ENCODE data around the gene GRK4. TPM values are rescaled to one million over a fixed set of nuclear protein-coding genes. Genes with fewer than 3 reads are reported as not detected.
"Not testable (repeated sequence)": the region's sequence is repeated elsewhere in the genome, so short reads cannot be mapped to it uniquely, and the experiment has no call there.

The GRK4 gene
- total RNA-seq, 4 donors from 2014 or later, result 0.95 to 17.3 (median 1.5) TPM

DNA sequence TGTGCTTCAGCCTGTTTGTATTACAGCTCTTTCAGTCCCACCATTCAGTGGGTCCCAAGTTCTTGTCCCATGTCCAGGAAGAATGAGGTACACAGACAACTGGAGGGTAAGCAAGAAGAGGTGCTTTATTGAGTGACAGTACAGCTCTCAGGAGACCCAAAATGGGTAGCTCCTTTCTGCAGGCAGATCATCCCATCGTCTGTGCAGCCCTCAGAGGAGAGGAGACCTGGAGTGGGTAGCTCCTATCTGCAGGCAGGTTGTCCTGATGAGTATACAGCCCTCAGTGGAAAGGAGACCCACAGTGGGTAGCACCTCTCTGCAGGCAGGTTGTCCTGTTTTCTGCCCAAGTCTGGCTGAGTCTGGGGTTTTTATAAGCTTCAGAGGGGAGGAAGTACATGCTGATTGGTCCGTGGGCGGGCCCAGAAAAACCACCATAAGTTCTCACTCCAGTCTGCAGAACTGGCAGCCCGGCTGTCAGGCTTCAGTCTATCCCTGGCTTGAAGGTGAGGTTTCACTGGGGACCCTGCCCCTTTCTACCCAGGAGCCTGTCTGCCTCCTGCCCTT, 18.0 kb downstream of the GRK4 start:
- Histone ChIP-seq H3K36me3 (no peaks in the 10 kb centered on the region), H3K27me3 (no peaks in the 10 kb centered on the region), H3K4me1 (no peaks in the 10 kb centered on the region), H3K27ac (no peak overlapping the region), H3K9me3 (peaks cover 0 to 18% (median 2%) of the 10 kb centered on the region in 4 donors), H3K4me3 (no peak overlapping the region)
- DNase-seq, result no peak
- TF ChIP-seq, protein P1, sequence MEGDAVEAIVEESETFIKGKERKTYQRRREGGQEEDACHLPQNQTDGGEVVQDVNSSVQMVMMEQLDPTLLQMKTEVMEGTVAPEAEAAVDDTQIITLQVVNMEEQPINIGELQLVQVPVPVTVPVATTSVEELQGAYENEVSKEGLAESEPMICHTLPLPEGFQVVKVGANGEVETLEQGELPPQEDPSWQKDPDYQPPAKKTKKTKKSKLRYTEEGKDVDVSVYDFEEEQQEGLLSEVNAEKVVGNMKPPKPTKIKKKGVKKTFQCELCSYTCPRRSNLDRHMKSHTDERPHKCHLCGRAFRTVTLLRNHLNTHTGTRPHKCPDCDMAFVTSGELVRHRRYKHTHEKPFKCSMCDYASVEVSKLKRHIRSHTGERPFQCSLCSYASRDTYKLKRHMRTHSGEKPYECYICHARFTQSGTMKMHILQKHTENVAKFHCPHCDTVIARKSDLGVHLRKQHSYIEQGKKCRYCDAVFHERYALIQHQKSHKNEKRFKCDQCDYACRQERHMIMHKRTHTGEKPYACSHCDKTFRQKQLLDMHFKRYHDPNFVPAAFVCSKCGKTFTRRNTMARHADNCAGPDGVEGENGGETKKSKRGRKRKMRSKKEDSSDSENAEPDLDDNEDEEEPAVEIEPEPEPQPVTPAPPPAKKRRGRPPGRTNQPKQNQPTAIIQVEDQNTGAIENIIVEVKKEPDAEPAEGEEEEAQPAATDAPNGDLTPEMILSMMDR (IDR thresholded peaks at IDR 0.05), result no peak
- TF ChIP-seq POLR2A (IDR thresholded peaks at IDR 0.05), result no peak

DNA sequence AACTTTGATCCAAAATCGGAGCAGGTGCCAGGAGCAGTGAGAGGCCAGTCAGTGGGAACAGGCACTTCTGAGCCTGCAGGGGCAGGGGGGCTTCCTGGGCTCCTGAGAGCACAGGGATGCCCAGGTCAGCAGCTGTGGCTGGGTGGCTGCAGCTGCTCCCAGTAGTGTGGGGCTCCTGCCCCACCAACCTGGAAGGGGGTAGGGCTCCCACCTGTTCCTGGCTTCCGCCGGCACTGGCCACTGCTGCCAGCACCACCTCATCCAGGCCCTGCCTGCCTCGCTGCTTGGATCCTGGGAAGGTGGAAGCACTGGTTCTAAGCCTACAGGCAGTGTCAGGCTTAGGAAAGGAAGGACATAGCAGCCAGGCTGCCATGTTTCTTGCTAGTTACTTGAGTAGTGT, 18.6 kb downstream of the GRK4 start:
- H3K4me3 ChIP-seq, result no peak overlapping the region
- no peak for DNase-seq
- no peaks in the 10 kb centered on the region for H3K4me1 ChIP-seq
- H3K27ac ChIP-seq, result no peak overlapping the region
- H3K27me3 ChIP-seq, result no peaks in the 10 kb centered on the region
- no peaks in the 10 kb centered on the region for H3K36me3 ChIP-seq
- TF ChIP-seq, protein P1 (IDR thresholded peaks at IDR 0.05), result no peak
- TF ChIP-seq POLR2A (IDR thresholded peaks at IDR 0.05), result no peak
- H3K9me3 ChIP-seq, result peaks cover 0 to 18% (median 2%) of the 10 kb centered on the region in 4 donors

DNA sequence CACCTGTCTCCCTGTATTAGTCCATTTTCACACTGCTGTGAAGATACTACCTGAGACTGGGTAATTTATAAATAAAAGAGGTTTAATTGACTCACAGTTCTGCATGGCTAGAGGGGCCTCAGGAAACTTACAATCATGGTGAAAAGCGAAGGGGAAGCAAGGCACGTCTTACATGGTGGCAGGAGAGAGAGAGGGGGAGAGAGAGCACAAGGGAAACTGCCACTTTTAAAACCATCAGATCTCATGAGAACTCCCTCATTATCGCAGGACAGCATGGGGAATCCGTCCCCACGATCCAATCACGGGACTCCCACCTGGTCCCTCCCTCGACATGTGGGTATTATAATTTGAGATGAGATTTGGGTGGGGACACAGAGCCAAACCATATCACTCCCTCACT, 20.3 kb downstream of the GRK4 start:
- not testable (repeated sequence) for H3K4me3 ChIP-seq, DNase-seq, H3K4me1 ChIP-seq, H3K27me3 ChIP-seq, H3K27ac ChIP-seq, H3K36me3 ChIP-seq
- peaks cover 0 to 18% (median 2%) of the 10 kb centered on the region in 4 donors for H3K9me3 ChIP-seq

DNA sequence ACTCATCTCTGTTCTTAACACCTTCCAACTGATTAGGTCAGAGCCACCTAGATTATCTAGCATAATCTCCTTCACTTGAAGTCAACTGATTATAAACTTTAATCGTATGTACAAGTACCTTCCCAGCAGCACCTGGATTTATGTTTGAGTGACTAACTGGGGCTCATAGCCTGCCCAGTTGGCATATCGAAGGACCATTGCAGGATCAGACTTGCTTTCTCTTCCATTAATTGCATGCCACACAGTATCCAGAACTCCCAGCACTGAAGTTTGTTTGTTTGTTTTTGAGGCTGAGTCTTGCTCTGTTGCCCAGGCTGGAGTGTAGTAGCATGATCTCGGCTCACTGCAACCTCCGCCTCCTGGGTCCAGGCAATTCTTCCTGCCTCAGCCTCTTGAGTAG, 27.9 kb downstream of the GRK4 start:
- no peaks in the 10 kb centered on the region for H3K36me3 ChIP-seq
- TF ChIP-seq, protein P1 (IDR thresholded peaks at IDR 0.05), result no peak
- no peak for TF ChIP-seq POLR2A (IDR thresholded peaks at IDR 0.05)
- H3K4me1 ChIP-seq, result no peaks in the 10 kb centered on the region
- no peak for DNase-seq
- H3K4me3 ChIP-seq, result no peak overlapping the region
- H3K27ac ChIP-seq, result no peak overlapping the region
- H3K9me3 ChIP-seq, result no peaks in the 10 kb centered on the region
- no peaks in the 10 kb centered on the region for H3K27me3 ChIP-seq

DNA sequence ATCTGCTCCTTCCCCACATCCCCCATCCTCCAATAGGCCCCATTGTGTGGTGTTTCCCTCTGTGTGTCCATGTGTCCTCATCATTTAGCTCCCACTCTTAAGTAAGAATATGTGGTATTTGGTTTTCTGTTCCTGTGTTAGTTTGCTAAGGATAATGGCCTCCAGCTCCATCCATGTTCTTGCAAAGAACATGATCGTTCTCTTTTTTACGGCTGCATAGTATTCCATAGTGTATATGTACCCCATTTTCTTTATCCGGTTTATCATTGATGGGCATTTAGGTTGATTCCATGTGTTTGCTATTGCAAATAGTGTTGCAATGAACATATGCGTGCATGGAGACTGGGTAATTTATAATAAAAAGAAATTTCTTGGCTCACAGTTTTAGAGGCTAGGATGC, 31.5 kb downstream of the GRK4 start:
- TF ChIP-seq, protein P1 (IDR thresholded peaks at IDR 0.05), result no peak
- no peak for TF ChIP-seq POLR2A (IDR thresholded peaks at IDR 0.05)
- H3K4me1 ChIP-seq, result no peaks in the 10 kb centered on the region
- H3K4me3 ChIP-seq, result no peak overlapping the region
- no peak overlapping the region for H3K27ac ChIP-seq
- H3K36me3 ChIP-seq, result no peaks in the 10 kb centered on the region
- H3K27me3 ChIP-seq, result no peaks in the 10 kb centered on the region
- no peaks in the 10 kb centered on the region for H3K9me3 ChIP-seq
- DNase-seq, result no peak

DNA sequence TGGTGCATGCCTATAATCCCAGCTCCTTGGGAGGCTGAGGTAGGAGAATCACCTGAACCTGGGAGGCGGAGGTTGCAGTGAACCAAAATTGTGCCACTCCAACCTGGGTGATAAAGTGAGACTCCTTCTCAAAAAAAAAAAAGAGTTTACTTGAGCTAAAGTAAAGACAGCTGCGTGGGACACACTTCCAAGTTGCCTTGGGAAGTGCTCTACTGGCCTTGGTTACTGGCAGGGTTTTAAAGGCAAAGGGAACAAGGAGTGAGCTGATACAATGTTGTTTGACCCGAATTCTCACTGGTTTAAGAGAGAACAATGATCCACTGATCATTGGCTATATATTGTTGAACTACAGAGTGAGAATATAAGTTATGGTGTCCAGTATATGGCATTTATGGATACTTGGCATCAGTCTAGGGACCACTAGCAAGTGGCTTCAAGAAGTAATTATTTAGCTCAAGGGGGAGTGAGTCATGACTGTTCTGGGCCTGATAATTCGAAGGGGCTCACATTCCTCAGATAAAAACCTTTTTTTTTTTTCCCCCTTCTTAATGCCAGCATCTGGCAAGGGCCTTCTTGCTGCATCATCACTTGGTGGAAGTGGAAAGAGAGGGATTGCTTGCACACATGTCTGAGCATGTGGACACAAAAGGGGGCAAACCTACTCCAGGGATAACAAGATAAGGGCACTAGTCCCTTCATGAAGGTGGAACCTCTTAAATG, 32.3 kb downstream of the GRK4 start:
- H3K36me3 ChIP-seq, result no peaks in the 10 kb centered on the region
- no peak overlapping the region for H3K27ac ChIP-seq
- no peaks in the 10 kb centered on the region for H3K4me1 ChIP-seq
- no peak for DNase-seq
- no peaks in the 10 kb centered on the region for H3K9me3 ChIP-seq
- no peak for TF ChIP-seq POLR2A (IDR thresholded peaks at IDR 0.05)
- TF ChIP-seq, protein P1 (IDR thresholded peaks at IDR 0.05), result no peak
- H3K4me3 ChIP-seq, result no peak overlapping the region
- H3K27me3 ChIP-seq, result no peaks in the 10 kb centered on the region
